A549 (cell line): ENCODE measurements around the gene ZNF655. TPM values are rescaled to one million over a fixed set of nuclear protein-coding genes. Genes with fewer than 3 reads are reported as not detected.
A peak's percentile ranks its signal among the peaks of the same experiment; 100 is the strongest.

Experiments
- ATAC-seq, 2 experiments: fragments of 200-7000 bp in 1 of 2; fragments of >200 bp in 1 of 2; cut with Nextera tagmentation in 1 of 2; cut with Tn5 transposase in 1 of 2; 3 replicates each; pipeline versions ENCODE4 v1.8.0 to v1.9.1; 2018 to 2020; ENCODE audit warnings: mild to moderate bottlenecking in 1 of 2, moderate library complexity in 1 of 2
- CTCF ChIA-PET: fragments of 300-600 bp; sonication (Branson Sonifier 250); formaldehyde crosslinking; extraction: SDS; loops from one replicate; lab custom pipeline; 2021; ENCODE audit warnings: antibody characterized with exemption, inconsistent platforms; lab: Yijun Ruan, JAX
- POLR2A ChIA-PET: fragments of 350-600 bp; formaldehyde crosslinking; extraction: SDS; loops from one replicate; lab custom pipeline; 2021; ENCODE audit warnings: antibody characterized with exemption, inconsistent platforms; lab: Yijun Ruan, JAX
- DNase-seq, 2 experiments: peaks; one replicate each; pipeline versions ENCODE4 v3.0.0 to v3.0.0-alpha.2; 2011 to 2016; ENCODE audit warnings: low read depth in 1 of 2, low spot score in 1 of 2
- FAIRE-seq: peaks from 2 replicates; lab custom pipeline; 2011; peaks lifted over from hg19 to GRCh38; lab: Jason Lieb, UNC
- H3K27ac ChIP-seq, 2 experiments: fragments of >200 bp; sonication (Bioruptor Twin); formaldehyde crosslinking; 3 replicates each; pipeline ENCODE4 v1.5.1; 2016 to 2017
- H3K4me1 ChIP-seq: fragments of >200 bp; sonication (Bioruptor Twin); formaldehyde crosslinking; 3 replicates; pipeline ENCODE4 v1.6.1; 2016
- H3K4me2 ChIP-seq: fragments of >200 bp; sonication (Bioruptor Twin); formaldehyde crosslinking; 3 replicates; pipeline ENCODE4 v1.6.1; 2016
- H3K4me3 ChIP-seq: fragments of >200 bp; sonication (Bioruptor Twin); formaldehyde crosslinking; 3 replicates; pipeline ENCODE4 v1.5.1; 2016
- H3K9me3 ChIP-seq: fragments of >200 bp; sonication (Bioruptor Twin); formaldehyde crosslinking; 3 replicates; pipeline ENCODE4 v1.6.1; 2016
- ATOH8 ChIP-seq: fragments of 250-450 bp; sonication (Bioruptor Pico); IDR thresholded peaks from 2 replicates; pipeline ENCODE4 v1.5.0; 2020; ENCODE audit warnings: low read depth, mild to moderate bottlenecking, moderate library complexity
- BCL3 ChIP-seq: fragments of >200 bp; sonication (Bioruptor Twin); formaldehyde crosslinking; IDR thresholded peaks from 3 replicates; pipeline ENCODE4 v1.6.1; 2016
- CEBPB ChIP-seq, 2 experiments: fragments of >200 bp in 1 of 2; sonication (Bioruptor Twin) in 1 of 2; formaldehyde crosslinking in 1 of 2; IDR thresholded peaks; 2 replicates each; pipeline ENCODE4 v1.6.1; 2012 to 2016
- CHD2 ChIP-seq: fragments of 150-350 bp; IDR thresholded peaks from 2 replicates; pipeline ENCODE4 v1.6.1; 2014; ENCODE audit warnings: low read length; ENCODE audit not compliant: partially characterized antibody
- CHD4 ChIP-seq: fragments of 200-600 bp; sonication (generic); IDR thresholded peaks from 2 replicates; pipeline ENCODE4 v1.6.1; 2016; ENCODE audit warnings: antibody characterized with exemption, mild to moderate bottlenecking, borderline replicate concordance
- CTCF ChIP-seq: fragments of >200 bp; sonication (Bioruptor Twin); formaldehyde crosslinking; IDR thresholded peaks from 3 replicates; pipeline ENCODE4 v1.5.1; 2016
- EHF ChIP-seq: fragments of 250-450 bp; sonication (Bioruptor Pico); IDR thresholded peaks from 2 replicates; pipeline ENCODE4 v1.5.0; 2020; ENCODE audit warnings: mild to moderate bottlenecking
- EP300 ChIP-seq, 2 experiments: fragments of >200 bp; sonication (Bioruptor Twin); formaldehyde crosslinking; IDR thresholded peaks; 2 replicates in 1 of 2; 3 replicates in 1 of 2; pipeline ENCODE4 v1.6.1; 2016 to 2017
- ESRRA ChIP-seq: fragments of 150-350 bp; IDR thresholded peaks from 2 replicates; pipeline ENCODE4 v1.6.1; 2014; ENCODE audit warnings: mild to moderate bottlenecking, low read length, borderline replicate concordance
- FOSB ChIP-seq: fragments of 250-450 bp; sonication (Bioruptor Pico); IDR thresholded peaks from 2 replicates; pipeline ENCODE4 v1.5.0; 2020; ENCODE audit warnings: mild to moderate bottlenecking, moderate library complexity
- FOSL2 ChIP-seq, 2 experiments: fragments of 450-650 bp in 1 of 2; fragments of >200 bp in 1 of 2; sonication (Bioruptor Twin) in 1 of 2; formaldehyde crosslinking; IDR thresholded peaks; 2 replicates each; pipeline versions ENCODE4 v1.5.0 to v1.6.1; 2016 to 2020; ENCODE audit warnings: mild to moderate bottlenecking in 1 of 2, moderate library complexity in 1 of 2
- FOXS1 ChIP-seq: fragments of 250-450 bp; sonication (Bioruptor Pico); IDR thresholded peaks from 2 replicates; pipeline ENCODE4 v1.5.0; 2020; ENCODE audit warnings: mild to moderate bottlenecking, moderate library complexity
- HDAC2 ChIP-seq: fragments of 200-600 bp; sonication (generic); IDR thresholded peaks from 2 replicates; pipeline ENCODE4 v1.6.1; 2016
- HEYL ChIP-seq: fragments of 250-450 bp; sonication (Bioruptor Pico); IDR thresholded peaks from 2 replicates; pipeline ENCODE4 v1.8.0; 2021; ENCODE audit warnings: mild to moderate bottlenecking, moderate library complexity
- HOXB5 ChIP-seq: fragments of 250-450 bp; sonication (Bioruptor Pico); IDR thresholded peaks from 2 replicates; pipeline ENCODE4 v1.5.0; 2020; ENCODE audit warnings: mild to moderate bottlenecking, moderate library complexity
- KDM5A ChIP-seq: fragments of 200-600 bp; sonication (generic); IDR thresholded peaks from 2 replicates; pipeline ENCODE4 v1.6.1; 2016; ENCODE audit warnings: antibody characterized with exemption, mild to moderate bottlenecking
- MAFK ChIP-seq: fragments of 450-650 bp; IDR thresholded peaks from 2 replicates; pipeline ENCODE4 v1.6.1; 2014; ENCODE audit not compliant: partially characterized antibody
- MAX ChIP-seq: IDR thresholded peaks from 2 replicates; pipeline ENCODE4 v1.6.1; 2012
- MAZ ChIP-seq: fragments of 150-350 bp; IDR thresholded peaks from 2 replicates; pipeline ENCODE4 v1.6.1; 2014; ENCODE audit warnings: antibody characterized with exemption, low read depth, low read length, borderline replicate concordance
- NR3C1 ChIP-seq: fragments of >200 bp; sonication (Bioruptor Twin); formaldehyde crosslinking; IDR thresholded peaks from 3 replicates; pipeline ENCODE4 v1.6.1; 2017
- PBX3 ChIP-seq: IDR thresholded peaks from 2 replicates; pipeline ENCODE4 v1.6.1; 2012
- PHF8 ChIP-seq: fragments of 200-600 bp; sonication (generic); IDR thresholded peaks from 2 replicates; pipeline ENCODE4 v1.6.1; 2016; ENCODE audit warnings: low read depth, mild to moderate bottlenecking, antibody characterized with exemption, moderate library complexity, borderline replicate concordance
- POLR2A ChIP-seq: IDR thresholded peaks from 2 replicates; pipeline ENCODE4 v1.6.1; 2012; ENCODE audit warnings: mild to moderate bottlenecking, low read length
- RAD21 ChIP-seq, 2 experiments: fragments of >200 bp in 1 of 2; sonication (Bioruptor Twin) in 1 of 2; formaldehyde crosslinking in 1 of 2; IDR thresholded peaks in 1 of 2; conservative IDR thresholded peaks in 1 of 2; 2 replicates in 1 of 2; 3 replicates in 1 of 2; pipeline ENCODE4 v1.6.1; 2012 to 2018; ENCODE audit warnings: inconsistent platforms in 1 of 2
- RFX5 ChIP-seq: fragments of 450-650 bp; IDR thresholded peaks from 2 replicates; pipeline ENCODE4 v1.7.1; 2014; ENCODE audit warnings: antibody characterized with exemption, mild to moderate bottlenecking, moderate library complexity
- SMC3 ChIP-seq: fragments of >200 bp; sonication (Bioruptor Twin); formaldehyde crosslinking; IDR thresholded peaks from 3 replicates; pipeline ENCODE4 v1.6.1; 2018; ENCODE audit warnings: inconsistent platforms
- TFCP2L1 ChIP-seq: fragments of 250-450 bp; sonication (Bioruptor Pico); IDR thresholded peaks from 2 replicates; pipeline ENCODE4 v1.5.0; 2021; ENCODE audit warnings: mild to moderate bottlenecking
- USF2 ChIP-seq: fragments of 450-650 bp; IDR thresholded peaks from 2 replicates; pipeline ENCODE4 v1.6.1; 2014; ENCODE audit warnings: antibody characterized with exemption
- ZC3H11A ChIP-seq: fragments of 450-650 bp; IDR thresholded peaks from 2 replicates; pipeline ENCODE4 v1.6.1; 2014; ENCODE audit warnings: antibody characterized with exemption, mild to moderate bottlenecking
- ZFP36 ChIP-seq: fragments of 450-650 bp; IDR thresholded peaks from 2 replicates; pipeline ENCODE4 v1.6.1; 2014; ENCODE audit warnings: borderline replicate concordance; ENCODE audit not compliant: partially characterized antibody
- ZSCAN20 ChIP-seq: fragments of 250-450 bp; sonication (Bioruptor Pico); IDR thresholded peaks from 2 replicates; pipeline ENCODE4 v1.8.0; 2022; ENCODE audit warnings: mild to moderate bottlenecking, moderate library complexity
- WGBS: methylation state at CpG from one replicate; pipeline ENCODE4 v1.1.6; 2017; ENCODE audit errors: missing lambda C conversion rate; 5-methylcytosine and 5-hydroxymethylcytosine counted together
- polyA plus RNA-seq, 4 experiments: library from polyadenylated mRNA; depleted of rRNA in 3 of 4; stranded (reverse); fragments of >200 nt; fragmentation: RNase III in 1 of 4; extraction: RNeasy Plus Mini Kit Qiagen cat#74134 plus additional on column Dnase treatment in 1 of 4; gene quantifications; 2 replicates in 3 of 4; 3 replicates in 1 of 4; pipeline ENCODE4 v1.2.3, GENCODE V29; 2011 to 2017

The ZNF655 gene
- polyA plus RNA-seq, 2 of the 4 experiments (the other 2 are of a cell fraction) = 56.5 to 85.1 TPM

- WGBS = 91% methylated on average over 5 of the region's 5 CpGs
- no peak for FAIRE-seq
Measured at GRCh38 chr7:99615989-99616358, 57.5 kb downstream of the ZNF655 start.

GRCh38 chr7:99616359-99617191, 58.1 kb downstream of the ZNF655 start, which contains the start of gene ZSCAN25:
TSS of gene ZSCAN25 (plus strand) at chr7:99616946. CDS start at chr7:99619607, 2,661 bp downstream.
- peak within 1 kb of the TSS; percentile 94 for H3K4me2 ChIP-seq
- H3K4me3 ChIP-seq = peak within 1 kb of the TSS; percentile 85
- H3K4me1 ChIP-seq = peaks cover 20% of the 10 kb centered on the region
- FAIRE-seq (peak; percentile 81), DNase-seq (peak; percentile 96 to 97), ATAC-seq (peak; percentile 97 to 98)
- POLR2A ChIA-PET = interaction anchor here (0.7 to 2.5 kb wide), 16 partner anchors 13 to 433 kb away, joined by 3 to 20 read pairs (median 4); partner anchors contain the start of genes BUD31, FAM200A, TRIM4 and ZKSCAN1
- CTCF ChIA-PET = interaction anchor here (0.5 to 3.3 kb wide), 38 partner anchors 8 to 374 kb away, joined by 3 to 22 read pairs (median 3); partner anchors contain the start of genes FAM200A, TMEM225B and ZNF655
- WGBS = 2% methylated on average over 38 of the region's 60 CpGs
- H3K9me3 ChIP-seq = no peaks in the 10 kb centered on the region
- peak within 1 kb of the TSS; percentile 92 to 95 for H3K27ac ChIP-seq
- TF ChIP-seq FOSB (CRISPR knock-in tag) = no peak
- no peak for TF ChIP-seq CEBPB (IDR thresholded peaks at IDR 0.05)
- TF ChIP-seq ZSCAN20 = no peak
- TF ChIP-seq RAD21 (conservative IDR thresholded peaks at IDR 0.05 in 1 of 2, IDR thresholded peaks at IDR 0.05 in 1 of 2) = peak; percentile 67 to 69
- TF ChIP-seq ZFP36 = peak; percentile 100
- TF ChIP-seq RFX5 = peak; percentile 51; the same call in 1 of the 2 replicates
- TF ChIP-seq EP300 (IDR thresholded peaks at IDR 0.05) = no peak
- TF ChIP-seq KDM5A = peak; percentile 80
- no peak for TF ChIP-seq HEYL (CRISPR knock-in tag)
- TF ChIP-seq PHF8 = peak; percentile 94
- TF ChIP-seq BCL3 = peak; percentile 88; the same call in 2 of the 3 replicates
- peak; percentile 67 for TF ChIP-seq CTCF
- TF ChIP-seq EHF (CRISPR knock-in tag) = no peak
- TF ChIP-seq FOXS1 (CRISPR knock-in tag) = no peak
- TF ChIP-seq ESRRA = no peak
- no peak for TF ChIP-seq ZC3H11A
- no peak for TF ChIP-seq MAZ
- TF ChIP-seq POLR2A = peak; percentile 69
- TF ChIP-seq SMC3 = peak; percentile 59; the same call in 2 of the 3 replicates
- no peak for TF ChIP-seq CHD2
- TF ChIP-seq PBX3 = no peak
- no peak for TF ChIP-seq FOSL2 (IDR thresholded peaks at IDR 0.05)
- 0 out of 2 replicates have a peak, but pooled peaks have one; percentile 1 for TF ChIP-seq FOSL2 (CRISPR knock-in tag; IDR thresholded peaks at IDR 0.05)
- TF ChIP-seq USF2 = no peak
- peak; percentile 14; the same call in 1 of the 2 replicates for TF ChIP-seq HOXB5
- no peak for TF ChIP-seq HDAC2
- TF ChIP-seq MAX = peak; percentile 88

More at GRCh38 chr7:99615989-99616358, 57.5 kb downstream of the ZNF655 start:
- H3K9me3 ChIP-seq = no peaks in the 10 kb centered on the region
- H3K4me2 ChIP-seq = peak overlapping the region; percentile 69
- ChIA-PET CTCF (interaction anchor here (0.6 to 3.3 kb wide), 30 partner anchors 9 to 374 kb away, joined by 3 to 22 read pairs (median 4); partner anchors contain the start of genes FAM200A, TMEM225B and ZNF655), POLR2A (interaction anchor here (1.0 to 2.5 kb wide), 12 partner anchors 15 to 400 kb away, joined by 3 to 20 read pairs (median 4); partner anchors contain the start of genes BUD31, FAM200A, TRIM4 and ZKSCAN1)
- TF ChIP-seq HEYL (CRISPR knock-in tag) (no peak), ATOH8 (CRISPR knock-in tag) (no peak), MAFK (no peak), TFCP2L1 (CRISPR knock-in tag) (no peak), NR3C1 (no peak), CHD4 (no peak), KDM5A (no peak), SMC3 (no peak)
- ATAC-seq (no peak), DNase-seq (no peak)
- H3K4me1 ChIP-seq = peaks cover 20% of the 10 kb centered on the region
- peak overlapping the region; percentile 85 for H3K4me3 ChIP-seq
- peak overlapping the region; percentile 92 to 95 for H3K27ac ChIP-seq
